HepG2 (cell line): ENCODE data around the gene CTNND1. TPM values are rescaled to one million over a fixed set of nuclear protein-coding genes. Genes with fewer than 3 reads are reported as not detected.

ENCODE experiments used
- AKAP8 ChIP-seq: sonication (generic); formaldehyde crosslinking; IDR thresholded peaks from 2 replicates; pipeline ENCODE4 v1.5.1; 2020; ENCODE audit warnings: mild to moderate bottlenecking, missing genetic modification reagents
- ARID2 ChIP-seq: sonication (generic); formaldehyde crosslinking; IDR thresholded peaks from 2 replicates; pipeline ENCODE4 v1.8.1; 2022; ENCODE audit warnings: mild to moderate bottlenecking, missing genetic modification reagents, borderline replicate concordance
- ASH2L ChIP-seq: fragments of 300-600, 200-600 bp; sonication (generic); IDR thresholded peaks from 2 replicates; pipeline ENCODE4 v1.7.0; 2017; ENCODE audit warnings: low read depth, mild to moderate bottlenecking, moderate library complexity, mixed read lengths, low read length; ENCODE audit not compliant: insufficient read length
- CBX5 ChIP-seq: sonication (generic); formaldehyde crosslinking; IDR thresholded peaks from 2 replicates; pipeline ENCODE4 v1.4.0; 2020; ENCODE audit warnings: missing genetic modification reagents, borderline replicate concordance
- FOXA3 ChIP-seq: IDR thresholded peaks from 2 replicates; pipeline ENCODE4 v1.6.1; 2016; ENCODE audit warnings: missing genetic modification reagents, missing compliant biosample characterization
- KAT8 ChIP-seq: IDR thresholded peaks from 2 replicates; pipeline ENCODE4 v1.6.1; 2016; ENCODE audit warnings: missing genetic modification reagents, missing compliant biosample characterization
- KLF11 ChIP-seq: IDR thresholded peaks from 2 replicates; pipeline ENCODE4 v1.6.1; 2016; ENCODE audit warnings: missing compliant biosample characterization
- MZF1 ChIP-seq: sonication (generic); formaldehyde crosslinking; IDR thresholded peaks from 2 replicates; pipeline ENCODE4 v1.8.1; 2023; ENCODE audit warnings: mild to moderate bottlenecking, missing genetic modification reagents, borderline replicate concordance
- SIN3A ChIP-seq: IDR thresholded peaks from 2 replicates; pipeline ENCODE4 v1.6.1; 2011; ENCODE audit warnings: low read depth, mild to moderate bottlenecking, control low read depth, low read length, borderline replicate concordance
- SRSF4 ChIP-seq: fragments of 200-400 bp; formaldehyde crosslinking; IDR thresholded peaks from one replicate; pipeline ENCODE4 v1.6.1; 2018; ENCODE audit warnings: mild to moderate bottlenecking, low read depth, low read length, moderate library complexity; ENCODE audit not compliant: poor library complexity, severe bottlenecking
- TAF1 ChIP-seq: sonication (generic); formaldehyde crosslinking; IDR thresholded peaks from 2 replicates; pipeline ENCODE4 v1.4.0; 2020; ENCODE audit warnings: missing genetic modification reagents
- TGIF2 ChIP-seq: IDR thresholded peaks from 2 replicates; pipeline ENCODE4 v1.6.1; 2016; ENCODE audit warnings: control low read depth, missing compliant biosample characterization
- YEATS4 ChIP-seq: sonication (generic); formaldehyde crosslinking; IDR thresholded peaks from 2 replicates; pipeline ENCODE4 v1.4.0; 2020; ENCODE audit warnings: missing genetic modification reagents, borderline replicate concordance
- ZKSCAN1 ChIP-seq: fragments of 150-350 bp; IDR thresholded peaks from 2 replicates; pipeline ENCODE4 v1.6.1; 2014; ENCODE audit warnings: low read length
- ZNF232 ChIP-seq: sonication (generic); formaldehyde crosslinking; IDR thresholded peaks from 2 replicates; pipeline ENCODE4 v1.4.0; 2020; ENCODE audit warnings: missing genetic modification reagents, borderline replicate concordance
- ZNF235 ChIP-seq: sonication (generic); formaldehyde crosslinking; IDR thresholded peaks from 2 replicates; pipeline ENCODE4 v1.8.1; 2023; ENCODE audit warnings: mild to moderate bottlenecking, missing genetic modification reagents, borderline replicate concordance
- ZNF30 ChIP-seq: sonication (generic); formaldehyde crosslinking; IDR thresholded peaks from 2 replicates; pipeline ENCODE4 v1.5.0; 2020; ENCODE audit warnings: mild to moderate bottlenecking, missing genetic modification reagents
- ZNF451 ChIP-seq: sonication (generic); formaldehyde crosslinking; IDR thresholded peaks from 2 replicates; pipeline ENCODE4 v1.5.0; 2020; ENCODE audit warnings: mild to moderate bottlenecking, missing genetic modification reagents
- ZNF629 ChIP-seq: sonication (generic); formaldehyde crosslinking; conservative IDR thresholded peaks from 2 replicates; pipeline ENCODE4 v1.5.0; 2020; ENCODE audit warnings: missing genetic modification reagents
- ZNF703 ChIP-seq: sonication (generic); formaldehyde crosslinking; IDR thresholded peaks from 2 replicates; pipeline ENCODE4 v1.5.1; 2020; ENCODE audit warnings: missing genetic modification reagents, mild to moderate bottlenecking, moderate library complexity, borderline replicate concordance
- ZNF709 ChIP-seq: sonication (generic); formaldehyde crosslinking; IDR thresholded peaks from 2 replicates; pipeline ENCODE4 v1.5.0; 2020; ENCODE audit warnings: mild to moderate bottlenecking, missing genetic modification reagents
- ZNF773 ChIP-seq: sonication (generic); formaldehyde crosslinking; IDR thresholded peaks from 2 replicates; pipeline ENCODE4 v1.4.0; 2020; ENCODE audit warnings: missing genetic modification reagents, borderline replicate concordance
- ZNF841 ChIP-seq: sonication (generic); formaldehyde crosslinking; IDR thresholded peaks from 2 replicates; pipeline ENCODE4 v1.8.1; 2023; ENCODE audit warnings: missing genetic modification reagents, borderline replicate concordance
- polyA plus RNA-seq, 8 experiments: library from polyadenylated mRNA; depleted of rRNA in 3 of 8; stranded (reverse) in 7 of 8; unstranded in 1 of 8; fragments of >200 nt; fragmentation: Illumina TruSeq in 4 of 8; extraction: Trizol in 4 of 8; gene quantifications; 2 replicates each; pipeline versions ENCODE4 v1.2.1 to v1.2.3, GENCODE V29; 2011 to 2016; ENCODE audit warnings: low read depth in 4 of 8, missing spikeins in 1 of 8, mixed read lengths in 1 of 8; ENCODE audit not compliant: insufficient read depth in 1 of 8
- total RNA-seq, 5 experiments: library from RNA; depleted of rRNA; stranded (reverse); fragments of >200 nt; fragmentation: Illumina TruSeq; extraction: Trizol; gene quantifications; 2 replicates each; pipeline ENCODE4 v1.2.3, GENCODE V29; 2016; ENCODE audit warnings: low read depth in 1 of 5
- TF ChIP-seq, protein P1 (sequence below): sonication (generic); formaldehyde crosslinking; IDR thresholded peaks from 2 replicates; pipeline ENCODE4 v1.9.0; 2022; ENCODE audit warnings: low read depth, missing genetic modification reagents
- TF ChIP-seq, protein P2 (sequence below): sonication (generic); formaldehyde crosslinking; IDR thresholded peaks from 2 replicates; pipeline ENCODE4 v1.9.0; 2022; ENCODE audit warnings: missing genetic modification reagents, mild to moderate bottlenecking, borderline replicate concordance
- TF ChIP-seq, protein P3 (sequence below): IDR thresholded peaks from 2 replicates; pipeline ENCODE4 v1.6.1; 2016; ENCODE audit warnings: low read depth

Gene CTNND1
- total and polyA plus RNA-seq, 2 of the 13 experiments (the other 11 are each of a cell fraction or from before 2014, with no cell fraction given): 117 to 128 TPM

DNA sequence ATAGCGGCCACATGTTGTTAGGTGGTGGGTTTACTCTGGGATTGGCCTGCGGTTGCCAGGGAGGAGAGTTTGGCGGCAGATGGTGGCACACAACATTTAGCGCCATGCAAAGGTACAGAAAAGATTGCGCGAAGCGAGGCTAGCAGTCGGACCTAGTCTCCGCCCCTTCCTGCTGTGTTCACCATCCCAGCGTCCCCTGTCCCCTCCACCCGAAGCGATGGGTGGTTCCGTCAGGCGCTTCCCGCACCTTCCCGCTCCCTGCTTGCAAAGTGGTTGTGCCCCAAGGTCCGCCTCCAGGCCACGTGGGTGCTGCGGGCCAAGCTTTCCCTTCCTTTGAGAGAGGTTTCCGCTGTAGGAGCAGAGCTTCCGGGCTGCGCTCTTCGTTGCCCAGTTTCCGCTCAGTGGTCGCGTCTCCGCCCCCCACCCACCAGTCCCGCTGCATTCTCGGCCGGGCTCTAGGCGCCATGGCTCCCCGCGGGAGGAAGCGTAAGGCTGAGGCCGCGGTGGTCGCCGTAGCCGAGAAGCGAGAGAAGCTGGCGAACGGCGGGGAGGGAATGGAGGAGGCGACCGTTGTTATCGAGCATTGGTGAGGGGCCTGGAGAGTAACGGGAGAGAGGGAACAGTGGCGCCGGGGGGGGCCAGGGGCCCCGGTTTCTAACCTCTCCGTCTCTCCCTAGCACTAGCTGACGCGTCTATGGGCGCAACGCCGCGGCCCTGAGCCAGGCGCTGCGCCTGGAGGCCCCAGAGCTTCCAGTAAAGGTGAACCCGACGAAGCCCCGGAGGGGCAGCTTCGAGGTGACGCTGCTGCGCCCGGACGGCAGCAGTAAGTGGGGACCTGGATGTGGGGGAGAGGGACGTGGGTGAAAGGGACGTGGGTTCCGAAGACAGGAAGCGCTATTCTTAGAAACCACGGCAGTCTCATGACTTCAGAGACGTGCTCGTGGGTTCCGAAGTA, 20.2 kb upstream of the CTNND1 start, which contains the start of gene SELENOH (continued):
- TF ChIP-seq, protein P1, sequence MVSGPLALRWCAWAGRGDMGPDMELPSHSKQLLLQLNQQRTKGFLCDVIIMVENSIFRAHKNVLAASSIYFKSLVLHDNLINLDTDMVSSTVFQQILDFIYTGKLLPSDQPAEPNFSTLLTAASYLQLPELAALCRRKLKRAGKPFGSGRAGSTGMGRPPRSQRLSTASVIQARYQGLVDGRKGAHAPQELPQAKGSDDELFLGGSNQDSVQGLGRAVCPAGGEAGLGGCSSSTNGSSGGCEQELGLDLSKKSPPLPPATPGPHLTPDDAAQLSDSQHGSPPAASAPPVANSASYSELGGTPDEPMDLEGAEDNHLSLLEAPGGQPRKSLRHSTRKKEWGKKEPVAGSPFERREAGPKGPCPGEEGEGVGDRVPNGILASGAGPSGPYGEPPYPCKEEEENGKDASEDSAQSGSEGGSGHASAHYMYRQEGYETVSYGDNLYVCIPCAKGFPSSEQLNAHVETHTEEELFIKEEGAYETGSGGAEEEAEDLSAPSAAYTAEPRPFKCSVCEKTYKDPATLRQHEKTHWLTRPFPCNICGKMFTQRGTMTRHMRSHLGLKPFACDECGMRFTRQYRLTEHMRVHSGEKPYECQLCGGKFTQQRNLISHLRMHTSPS (CRISPR knock-in tag): peak; percentile 51; the same call in 1 of the 2 replicates
- TF ChIP-seq ZNF451 (CRISPR knock-in tag): no peak
- TF ChIP-seq ZNF773: no peak
- TF ChIP-seq, protein P2, sequence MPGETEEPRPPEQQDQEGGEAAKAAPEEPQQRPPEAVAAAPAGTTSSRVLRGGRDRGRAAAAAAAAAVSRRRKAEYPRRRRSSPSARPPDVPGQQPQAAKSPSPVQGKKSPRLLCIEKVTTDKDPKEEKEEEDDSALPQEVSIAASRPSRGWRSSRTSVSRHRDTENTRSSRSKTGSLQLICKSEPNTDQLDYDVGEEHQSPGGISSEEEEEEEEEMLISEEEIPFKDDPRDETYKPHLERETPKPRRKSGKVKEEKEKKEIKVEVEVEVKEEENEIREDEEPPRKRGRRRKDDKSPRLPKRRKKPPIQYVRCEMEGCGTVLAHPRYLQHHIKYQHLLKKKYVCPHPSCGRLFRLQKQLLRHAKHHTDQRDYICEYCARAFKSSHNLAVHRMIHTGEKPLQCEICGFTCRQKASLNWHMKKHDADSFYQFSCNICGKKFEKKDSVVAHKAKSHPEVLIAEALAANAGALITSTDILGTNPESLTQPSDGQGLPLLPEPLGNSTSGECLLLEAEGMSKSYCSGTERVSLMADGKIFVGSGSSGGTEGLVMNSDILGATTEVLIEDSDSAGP (CRISPR knock-in tag): peak; percentile 89
- TF ChIP-seq ZNF703: no peak
- peak; percentile 70; the same call in 1 of the 2 replicates for TF ChIP-seq CBX5 (CRISPR knock-in tag)
- no peak for TF ChIP-seq MZF1 (CRISPR knock-in tag)
- TF ChIP-seq ZNF629 (CRISPR knock-in tag): no peak
- TF ChIP-seq TGIF2 (CRISPR knock-in tag): no peak; the same call in 1 of the 2 replicates
- peak; percentile 52 for TF ChIP-seq FOXA3 (CRISPR knock-in tag)
- TF ChIP-seq SRSF4: no peak
- no peak for TF ChIP-seq ZNF235 (CRISPR knock-in tag)
- peak; percentile 51; the same call in 1 of the 2 replicates for TF ChIP-seq ZNF709 (CRISPR knock-in tag)
- peak; percentile 74; the same call in 1 of the 2 replicates for TF ChIP-seq TAF1 (CRISPR knock-in tag)
- TF ChIP-seq ZKSCAN1: no peak
- TF ChIP-seq ZNF841: no peak
- TF ChIP-seq AKAP8 (CRISPR knock-in tag): peak; percentile 69
- TF ChIP-seq YEATS4 (CRISPR knock-in tag): peak; percentile 84
- peak; percentile 69; the same call in 1 of the 2 replicates for TF ChIP-seq SIN3A
- TF ChIP-seq, protein P3, sequence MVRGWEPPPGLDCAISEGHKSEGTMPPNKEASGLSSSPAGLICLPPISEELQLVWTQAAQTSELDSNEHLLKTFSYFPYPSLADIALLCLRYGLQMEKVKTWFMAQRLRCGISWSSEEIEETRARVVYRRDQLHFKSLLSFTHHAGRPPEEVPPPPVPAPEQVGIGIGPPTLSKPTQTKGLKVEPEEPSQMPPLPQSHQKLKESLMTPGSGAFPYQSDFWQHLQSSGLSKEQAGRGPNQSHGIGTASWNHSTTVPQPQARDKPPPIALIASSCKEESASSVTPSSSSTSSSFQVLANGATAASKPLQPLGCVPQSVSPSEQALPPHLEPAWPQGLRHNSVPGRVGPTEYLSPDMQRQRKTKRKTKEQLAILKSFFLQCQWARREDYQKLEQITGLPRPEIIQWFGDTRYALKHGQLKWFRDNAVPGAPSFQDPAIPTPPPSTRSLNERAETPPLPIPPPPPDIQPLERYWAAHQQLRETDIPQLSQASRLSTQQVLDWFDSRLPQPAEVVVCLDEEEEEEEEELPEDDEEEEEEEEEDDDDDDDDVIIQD (CRISPR knock-in tag): no peak
- TF ChIP-seq KLF11 (CRISPR knock-in tag): no peak
- no peak for TF ChIP-seq ZNF232 (CRISPR knock-in tag)
- peak; percentile 96 for TF ChIP-seq KAT8
- no peak for TF ChIP-seq ZNF30 (CRISPR knock-in tag)
- TF ChIP-seq ARID2: no peak
- peak; percentile 86 for TF ChIP-seq ASH2L
